ENCODE measurements around the gene ASB16. TPM values are rescaled to one million over a fixed set of nuclear protein-coding genes. Genes with fewer than 3 reads are reported as not detected.
A peak's percentile ranks its signal among the peaks of the same experiment; 100 is the strongest.

ASB16 gene
- total and polyA plus RNA-seq, 9 of the 15 experiments (the other 6 are each of a cell fraction or from before 2014, with no cell fraction given), result 0.03 to 0.07 TPM; not detected in 7

DNA sequence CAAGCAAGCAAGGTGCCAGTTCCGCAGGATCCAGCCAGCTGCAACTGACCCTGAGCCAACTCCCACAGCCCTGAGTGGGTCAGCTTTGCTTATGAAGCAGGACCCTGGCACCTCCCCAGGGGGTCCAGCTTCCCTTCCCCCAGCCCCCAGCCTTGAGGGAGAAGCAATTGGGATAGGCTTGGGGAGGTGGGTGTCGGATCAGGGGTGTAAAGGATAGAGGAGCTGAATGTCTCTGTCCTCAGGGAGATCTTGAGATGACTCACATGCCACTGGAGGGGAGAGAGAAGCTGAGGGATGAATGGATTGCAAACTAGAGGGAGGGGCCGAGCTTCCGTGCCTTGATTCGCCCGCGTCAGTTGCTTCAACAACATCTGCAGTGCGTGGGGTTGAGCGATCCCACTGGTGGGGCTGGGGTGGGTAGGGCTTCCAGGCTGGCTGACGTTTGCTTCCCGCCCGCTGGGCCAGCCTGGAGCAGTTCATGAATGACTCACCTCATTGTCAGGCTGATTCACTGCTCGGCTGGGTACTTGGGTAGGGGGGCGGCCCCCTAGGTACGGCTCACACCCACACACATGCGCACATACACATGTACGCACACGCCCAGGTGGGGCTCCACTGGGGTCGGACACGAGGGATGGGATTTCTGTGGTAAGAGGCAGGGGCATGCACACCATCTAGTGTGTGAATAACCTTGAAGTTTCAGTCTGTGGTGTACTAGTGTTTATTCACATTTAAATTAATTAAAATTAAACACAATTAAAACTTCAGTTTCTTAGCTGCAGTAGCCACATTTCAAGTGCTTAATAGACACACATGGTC, 32.4 kb upstream of the ASB16 start (continued):
- TF ChIP-seq, protein P1, sequence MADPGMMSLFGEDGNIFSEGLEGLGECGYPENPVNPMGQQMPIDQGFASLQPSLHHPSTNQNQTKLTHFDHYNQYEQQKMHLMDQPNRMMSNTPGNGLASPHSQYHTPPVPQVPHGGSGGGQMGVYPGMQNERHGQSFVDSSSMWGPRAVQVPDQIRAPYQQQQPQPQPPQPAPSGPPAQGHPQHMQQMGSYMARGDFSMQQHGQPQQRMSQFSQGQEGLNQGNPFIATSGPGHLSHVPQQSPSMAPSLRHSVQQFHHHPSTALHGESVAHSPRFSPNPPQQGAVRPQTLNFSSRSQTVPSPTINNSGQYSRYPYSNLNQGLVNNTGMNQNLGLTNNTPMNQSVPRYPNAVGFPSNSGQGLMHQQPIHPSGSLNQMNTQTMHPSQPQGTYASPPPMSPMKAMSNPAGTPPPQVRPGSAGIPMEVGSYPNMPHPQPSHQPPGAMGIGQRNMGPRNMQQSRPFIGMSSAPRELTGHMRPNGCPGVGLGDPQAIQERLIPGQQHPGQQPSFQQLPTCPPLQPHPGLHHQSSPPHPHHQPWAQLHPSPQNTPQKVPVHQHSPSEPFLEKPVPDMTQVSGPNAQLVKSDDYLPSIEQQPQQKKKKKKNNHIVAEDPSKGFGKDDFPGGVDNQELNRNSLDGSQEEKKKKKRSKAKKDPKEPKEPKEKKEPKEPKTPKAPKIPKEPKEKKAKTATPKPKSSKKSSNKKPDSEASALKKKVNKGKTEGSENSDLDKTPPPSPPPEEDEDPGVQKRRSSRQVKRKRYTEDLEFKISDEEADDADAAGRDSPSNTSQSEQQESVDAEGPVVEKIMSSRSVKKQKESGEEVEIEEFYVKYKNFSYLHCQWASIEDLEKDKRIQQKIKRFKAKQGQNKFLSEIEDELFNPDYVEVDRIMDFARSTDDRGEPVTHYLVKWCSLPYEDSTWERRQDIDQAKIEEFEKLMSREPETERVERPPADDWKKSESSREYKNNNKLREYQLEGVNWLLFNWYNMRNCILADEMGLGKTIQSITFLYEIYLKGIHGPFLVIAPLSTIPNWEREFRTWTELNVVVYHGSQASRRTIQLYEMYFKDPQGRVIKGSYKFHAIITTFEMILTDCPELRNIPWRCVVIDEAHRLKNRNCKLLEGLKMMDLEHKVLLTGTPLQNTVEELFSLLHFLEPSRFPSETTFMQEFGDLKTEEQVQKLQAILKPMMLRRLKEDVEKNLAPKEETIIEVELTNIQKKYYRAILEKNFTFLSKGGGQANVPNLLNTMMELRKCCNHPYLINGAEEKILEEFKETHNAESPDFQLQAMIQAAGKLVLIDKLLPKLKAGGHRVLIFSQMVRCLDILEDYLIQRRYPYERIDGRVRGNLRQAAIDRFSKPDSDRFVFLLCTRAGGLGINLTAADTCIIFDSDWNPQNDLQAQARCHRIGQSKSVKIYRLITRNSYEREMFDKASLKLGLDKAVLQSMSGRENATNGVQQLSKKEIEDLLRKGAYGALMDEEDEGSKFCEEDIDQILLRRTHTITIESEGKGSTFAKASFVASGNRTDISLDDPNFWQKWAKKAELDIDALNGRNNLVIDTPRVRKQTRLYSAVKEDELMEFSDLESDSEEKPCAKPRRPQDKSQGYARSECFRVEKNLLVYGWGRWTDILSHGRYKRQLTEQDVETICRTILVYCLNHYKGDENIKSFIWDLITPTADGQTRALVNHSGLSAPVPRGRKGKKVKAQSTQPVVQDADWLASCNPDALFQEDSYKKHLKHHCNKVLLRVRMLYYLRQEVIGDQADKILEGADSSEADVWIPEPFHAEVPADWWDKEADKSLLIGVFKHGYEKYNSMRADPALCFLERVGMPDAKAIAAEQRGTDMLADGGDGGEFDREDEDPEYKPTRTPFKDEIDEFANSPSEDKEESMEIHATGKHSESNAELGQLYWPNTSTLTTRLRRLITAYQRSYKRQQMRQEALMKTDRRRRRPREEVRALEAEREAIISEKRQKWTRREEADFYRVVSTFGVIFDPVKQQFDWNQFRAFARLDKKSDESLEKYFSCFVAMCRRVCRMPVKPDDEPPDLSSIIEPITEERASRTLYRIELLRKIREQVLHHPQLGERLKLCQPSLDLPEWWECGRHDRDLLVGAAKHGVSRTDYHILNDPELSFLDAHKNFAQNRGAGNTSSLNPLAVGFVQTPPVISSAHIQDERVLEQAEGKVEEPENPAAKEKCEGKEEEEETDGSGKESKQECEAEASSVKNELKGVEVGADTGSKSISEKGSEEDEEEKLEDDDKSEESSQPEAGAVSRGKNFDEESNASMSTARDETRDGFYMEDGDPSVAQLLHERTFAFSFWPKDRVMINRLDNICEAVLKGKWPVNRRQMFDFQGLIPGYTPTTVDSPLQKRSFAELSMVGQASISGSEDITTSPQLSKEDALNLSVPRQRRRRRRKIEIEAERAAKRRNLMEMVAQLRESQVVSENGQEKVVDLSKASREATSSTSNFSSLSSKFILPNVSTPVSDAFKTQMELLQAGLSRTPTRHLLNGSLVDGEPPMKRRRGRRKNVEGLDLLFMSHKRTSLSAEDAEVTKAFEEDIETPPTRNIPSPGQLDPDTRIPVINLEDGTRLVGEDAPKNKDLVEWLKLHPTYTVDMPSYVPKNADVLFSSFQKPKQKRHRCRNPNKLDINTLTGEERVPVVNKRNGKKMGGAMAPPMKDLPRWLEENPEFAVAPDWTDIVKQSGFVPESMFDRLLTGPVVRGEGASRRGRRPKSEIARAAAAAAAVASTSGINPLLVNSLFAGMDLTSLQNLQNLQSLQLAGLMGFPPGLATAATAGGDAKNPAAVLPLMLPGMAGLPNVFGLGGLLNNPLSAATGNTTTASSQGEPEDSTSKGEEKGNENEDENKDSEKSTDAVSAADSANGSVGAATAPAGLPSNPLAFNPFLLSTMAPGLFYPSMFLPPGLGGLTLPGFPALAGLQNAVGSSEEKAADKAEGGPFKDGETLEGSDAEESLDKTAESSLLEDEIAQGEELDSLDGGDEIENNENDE (IDR thresholded peaks at IDR 0.05; ENCODE audit: low read depth, low read length), result no peak
- TF ChIP-seq JUNB (CRISPR knock-in tag; conservative IDR thresholded peaks at IDR 0.05) (peak; percentile 35; the same call in 1 of the 2 replicates), HNRNPLL (IDR thresholded peaks at IDR 0.05; ENCODE audit: low read depth, low read length, poor library complexity, severe bottlenecking) (no peak), CHD1 (IDR thresholded peaks at IDR 0.05; ENCODE audit: low read length) (no peak), ELF4 (CRISPR knock-in tag; IDR thresholded peaks at IDR 0.05) (no peak), ELF2 (CRISPR knock-in tag; IDR thresholded peaks at IDR 0.05) (no peak), FOXP1 (CRISPR knock-in tag; IDR thresholded peaks at IDR 0.05) (peak; percentile 88; the same call in 1 of the 2 replicates), PRPF4 (IDR thresholded peaks at IDR 0.05; ENCODE audit: insufficient read depth, low read depth, low read length, poor library complexity, severe bottlenecking) (no peak)
- TF ChIP-seq, protein P2, sequence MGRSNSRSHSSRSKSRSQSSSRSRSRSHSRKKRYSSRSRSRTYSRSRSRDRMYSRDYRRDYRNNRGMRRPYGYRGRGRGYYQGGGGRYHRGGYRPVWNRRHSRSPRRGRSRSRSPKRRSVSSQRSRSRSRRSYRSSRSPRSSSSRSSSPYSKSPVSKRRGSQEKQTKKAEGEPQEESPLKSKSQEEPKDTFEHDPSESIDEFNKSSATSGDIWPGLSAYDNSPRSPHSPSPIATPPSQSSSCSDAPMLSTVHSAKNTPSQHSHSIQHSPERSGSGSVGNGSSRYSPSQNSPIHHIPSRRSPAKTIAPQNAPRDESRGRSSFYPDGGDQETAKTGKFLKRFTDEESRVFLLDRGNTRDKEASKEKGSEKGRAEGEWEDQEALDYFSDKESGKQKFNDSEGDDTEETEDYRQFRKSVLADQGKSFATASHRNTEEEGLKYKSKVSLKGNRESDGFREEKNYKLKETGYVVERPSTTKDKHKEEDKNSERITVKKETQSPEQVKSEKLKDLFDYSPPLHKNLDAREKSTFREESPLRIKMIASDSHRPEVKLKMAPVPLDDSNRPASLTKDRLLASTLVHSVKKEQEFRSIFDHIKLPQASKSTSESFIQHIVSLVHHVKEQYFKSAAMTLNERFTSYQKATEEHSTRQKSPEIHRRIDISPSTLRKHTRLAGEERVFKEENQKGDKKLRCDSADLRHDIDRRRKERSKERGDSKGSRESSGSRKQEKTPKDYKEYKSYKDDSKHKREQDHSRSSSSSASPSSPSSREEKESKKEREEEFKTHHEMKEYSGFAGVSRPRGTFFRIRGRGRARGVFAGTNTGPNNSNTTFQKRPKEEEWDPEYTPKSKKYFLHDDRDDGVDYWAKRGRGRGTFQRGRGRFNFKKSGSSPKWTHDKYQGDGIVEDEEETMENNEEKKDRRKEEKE (IDR thresholded peaks at IDR 0.05; ENCODE audit: borderline replicate concordance in 1 of 2, control insufficient read depth in 1 of 2, low read depth in 2 of 2, low read length in 1 of 2), result 0 out of 4 replicates have a peak, but pooled peaks of 1 of the 2 experiments have one; percentile 60
- TF ChIP-seq, protein P3, sequence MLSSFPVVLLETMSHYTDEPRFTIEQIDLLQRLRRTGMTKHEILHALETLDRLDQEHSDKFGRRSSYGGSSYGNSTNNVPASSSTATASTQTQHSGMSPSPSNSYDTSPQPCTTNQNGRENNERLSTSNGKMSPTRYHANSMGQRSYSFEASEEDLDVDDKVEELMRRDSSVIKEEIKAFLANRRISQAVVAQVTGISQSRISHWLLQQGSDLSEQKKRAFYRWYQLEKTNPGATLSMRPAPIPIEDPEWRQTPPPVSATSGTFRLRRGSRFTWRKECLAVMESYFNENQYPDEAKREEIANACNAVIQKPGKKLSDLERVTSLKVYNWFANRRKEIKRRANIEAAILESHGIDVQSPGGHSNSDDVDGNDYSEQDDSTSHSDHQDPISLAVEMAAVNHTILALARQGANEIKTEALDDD (IDR thresholded peaks at IDR 0.05), result no peak
